Lung (tissue), 12 donors: ENCODE data around the gene RASA2. TPM values are rescaled to one million over a fixed set of nuclear protein-coding genes. Genes with fewer than 3 reads are reported as not detected.
"Not testable (repeated sequence)": the region's sequence is repeated elsewhere in the genome, so short reads cannot be mapped to it uniquely, and the experiment has no call there.

ENCODE experiments used
- ATAC-seq: fragments of 200-7000 bp; cut with Tn5 transposase; one replicate; pipeline ENCODE4 v1.9.1; 2020; ENCODE audit warnings: moderate number of reproducible peaks; ENCODE audit not compliant: insufficient read depth, low FRiP score
- DNase-seq, 3 donors: peaks; one replicate each; pipeline ENCODE4 v3.0.0-alpha.2; 2013 to 2017
- H3K27ac ChIP-seq, 2 donors: one replicate each; pipeline ENCODE4 v1.5.1; 2013; ENCODE audit warnings: mild to moderate bottlenecking in 2 of 2, moderate library complexity in 2 of 2, control low read depth in 1 of 2, inconsistent platforms in 1 of 2, low read depth in 1 of 2, low read length in 1 of 2
- H3K27me3 ChIP-seq, 3 donors: one replicate each; pipeline ENCODE4 v1.5.1; 2013; ENCODE audit warnings: low read length in 2 of 3; ENCODE audit not compliant: control insufficient read depth in 3 of 3, insufficient read depth in 3 of 3
- H3K36me3 ChIP-seq, 4 donors: one replicate each; pipeline ENCODE4 v1.5.1; 2013; ENCODE audit warnings: low read length in 4 of 4, mild to moderate bottlenecking in 1 of 4, moderate library complexity in 1 of 4; ENCODE audit not compliant: control insufficient read depth in 4 of 4, insufficient read depth in 4 of 4
- H3K4me1 ChIP-seq, 5 donors: one replicate each; pipeline ENCODE4 v1.5.1; 2013; ENCODE audit warnings: low read length in 5 of 5, mild to moderate bottlenecking in 2 of 5, moderate library complexity in 1 of 5; ENCODE audit not compliant: control insufficient read depth in 5 of 5, insufficient read depth in 5 of 5
- H3K4me3 ChIP-seq: one replicate; pipeline ENCODE4 v1.5.1; 2013; ENCODE audit warnings: mild to moderate bottlenecking, control low read depth, moderate library complexity
- H3K9ac ChIP-seq, 2 donors: one replicate each; pipeline ENCODE4 v1.5.1; 2013; ENCODE audit warnings: low read length in 2 of 2, control low read depth in 1 of 2; ENCODE audit not compliant: insufficient read depth in 1 of 2
- H3K9me3 ChIP-seq, 4 donors: one replicate each; pipeline ENCODE4 v1.5.1; 2013; ENCODE audit warnings: low read length in 3 of 4, mild to moderate bottlenecking in 1 of 4, moderate library complexity in 1 of 4; ENCODE audit not compliant: control insufficient read depth in 4 of 4, insufficient read depth in 3 of 4
- WGBS, 2 donors: extraction: QIAGEN DNeasy Blood & Tissue Kit; methylation state at CpG; one replicate each; pipeline ENCODE4 v1.1.7; 2013; 5-methylcytosine and 5-hydroxymethylcytosine counted together
- polyA plus RNA-seq, 2 donors: library from polyadenylated mRNA; stranded (reverse); fragments of 200-250 nt; gene quantifications; one replicate each; pipeline ENCODE4 v1.2.1, GENCODE V29; 2013
- total RNA-seq, 2 donors: library from RNA; depleted of rRNA in 1 of 2; stranded (reverse); fragments of >200 nt in 1 of 2; gene quantifications; one replicate each; pipeline ENCODE4 v1.2.1, GENCODE V29; 2014 to 2021
- TF ChIP-seq, protein P1 (sequence below): IDR thresholded peaks from 2 replicates; pipeline ENCODE4 v1.5.1; 2012; ENCODE audit warnings: mild to moderate bottlenecking; ENCODE audit errors: control extremely low read depth, extremely low read depth
- donor health status: control.
- donor health status: control.
- donor health status: Bipolar disorder and iron deficiency.
- donor health status: healthy.
- donor health status: DM: yes; HTN: yes; CAD: no.

The RASA2 gene
- total and polyA plus RNA-seq, 4 donors: 6.8 to 27.4 (median 12.9) TPM

- Histone ChIP-seq H3K27me3 (no peaks in the 10 kb centered on the region), H3K27ac (no peak overlapping the region), H3K4me1 (no peaks in the 10 kb centered on the region), H3K9me3 (peaks cover 0 to 3% (median 0%) of the 10 kb centered on the region in 4 donors), H3K4me3 (no peak overlapping the region), H3K9ac (no peak overlapping the region), H3K36me3 (no peaks in the 10 kb centered on the region)
- TF ChIP-seq, protein P1, sequence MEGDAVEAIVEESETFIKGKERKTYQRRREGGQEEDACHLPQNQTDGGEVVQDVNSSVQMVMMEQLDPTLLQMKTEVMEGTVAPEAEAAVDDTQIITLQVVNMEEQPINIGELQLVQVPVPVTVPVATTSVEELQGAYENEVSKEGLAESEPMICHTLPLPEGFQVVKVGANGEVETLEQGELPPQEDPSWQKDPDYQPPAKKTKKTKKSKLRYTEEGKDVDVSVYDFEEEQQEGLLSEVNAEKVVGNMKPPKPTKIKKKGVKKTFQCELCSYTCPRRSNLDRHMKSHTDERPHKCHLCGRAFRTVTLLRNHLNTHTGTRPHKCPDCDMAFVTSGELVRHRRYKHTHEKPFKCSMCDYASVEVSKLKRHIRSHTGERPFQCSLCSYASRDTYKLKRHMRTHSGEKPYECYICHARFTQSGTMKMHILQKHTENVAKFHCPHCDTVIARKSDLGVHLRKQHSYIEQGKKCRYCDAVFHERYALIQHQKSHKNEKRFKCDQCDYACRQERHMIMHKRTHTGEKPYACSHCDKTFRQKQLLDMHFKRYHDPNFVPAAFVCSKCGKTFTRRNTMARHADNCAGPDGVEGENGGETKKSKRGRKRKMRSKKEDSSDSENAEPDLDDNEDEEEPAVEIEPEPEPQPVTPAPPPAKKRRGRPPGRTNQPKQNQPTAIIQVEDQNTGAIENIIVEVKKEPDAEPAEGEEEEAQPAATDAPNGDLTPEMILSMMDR: no peak
- ATAC-seq (no peak), DNase-seq (no peak)
- 86 to 88% methylated on average over 5 of the region's 5 CpGs for WGBS, 2 donors
Measured at GRCh38 chr3:141471160-141471559, 15.7 kb upstream of the RASA2 start.

- no peak overlapping the region for H3K27ac ChIP-seq
- H3K4me3 ChIP-seq: no peak overlapping the region
- DNase-seq: no peak
- no peaks in the 10 kb centered on the region for H3K36me3 ChIP-seq
- TF ChIP-seq, protein P1: no peak
- H3K27me3 ChIP-seq: no peaks in the 10 kb centered on the region
- WGBS, 2 donors: 77 to 85% methylated on average over 2 of the region's 2 CpGs
- peaks cover 0 to 3% (median 0%) of the 10 kb centered on the region in 4 donors for H3K9me3 ChIP-seq
- no peaks in the 10 kb centered on the region for H3K4me1 ChIP-seq
- ATAC-seq: no peak
- no peak overlapping the region for H3K9ac ChIP-seq
Measured at GRCh38 chr3:141476033-141476432, 10.8 kb upstream of the RASA2 start.

- no peaks in the 10 kb centered on the region for H3K4me1 ChIP-seq
- H3K4me3 ChIP-seq: no peak overlapping the region
- H3K9ac ChIP-seq: no peak overlapping the region
- no peaks in the 10 kb centered on the region for H3K9me3 ChIP-seq
- H3K36me3 ChIP-seq: no peaks in the 10 kb centered on the region
- WGBS, 2 donors: 83 to 85% methylated on average over 4 of the region's 4 CpGs
- H3K27me3 ChIP-seq: no peaks in the 10 kb centered on the region
- no peak overlapping the region for H3K27ac ChIP-seq
- DNase-seq: no peak
- peak; percentile 69 for ATAC-seq
- TF ChIP-seq, protein P1: no peak
Measured at GRCh38 chr3:141477224-141477623, 9.6 kb upstream of the RASA2 start.

DNA sequence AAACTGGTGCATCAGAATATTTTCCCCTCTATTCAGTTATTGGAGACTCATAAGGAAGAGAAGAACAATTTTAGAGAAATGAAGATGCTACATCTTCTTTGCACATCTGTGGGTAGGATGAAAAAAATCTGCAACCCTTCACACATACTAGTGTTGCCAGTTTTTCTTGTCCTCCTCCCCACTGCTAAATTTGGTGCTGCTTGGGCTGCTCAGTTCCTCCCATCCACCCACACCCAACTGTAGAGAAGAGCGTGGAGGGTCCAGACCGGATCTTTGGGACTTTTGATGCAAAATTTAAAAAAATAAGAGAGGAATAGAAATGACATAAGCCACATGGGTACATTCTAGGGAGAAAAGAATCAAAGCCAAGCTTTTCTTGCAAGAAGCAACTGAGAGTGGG lies 8.7 kb upstream of the RASA2 start:
- no peaks in the 10 kb centered on the region for H3K9me3 ChIP-seq
- H3K27ac ChIP-seq: no peak overlapping the region
- H3K27me3 ChIP-seq: no peaks in the 10 kb centered on the region
- 84 to 98% methylated on average over 2 of the region's 2 CpGs for WGBS, 2 donors
- H3K4me3 ChIP-seq: no peak overlapping the region
- TF ChIP-seq, protein P1: no peak
- H3K9ac ChIP-seq: no peak overlapping the region
- ATAC-seq (no peak), DNase-seq (no peak)
- H3K4me1 ChIP-seq: no peaks in the 10 kb centered on the region
- H3K36me3 ChIP-seq: no peaks in the 10 kb centered on the region

DNA sequence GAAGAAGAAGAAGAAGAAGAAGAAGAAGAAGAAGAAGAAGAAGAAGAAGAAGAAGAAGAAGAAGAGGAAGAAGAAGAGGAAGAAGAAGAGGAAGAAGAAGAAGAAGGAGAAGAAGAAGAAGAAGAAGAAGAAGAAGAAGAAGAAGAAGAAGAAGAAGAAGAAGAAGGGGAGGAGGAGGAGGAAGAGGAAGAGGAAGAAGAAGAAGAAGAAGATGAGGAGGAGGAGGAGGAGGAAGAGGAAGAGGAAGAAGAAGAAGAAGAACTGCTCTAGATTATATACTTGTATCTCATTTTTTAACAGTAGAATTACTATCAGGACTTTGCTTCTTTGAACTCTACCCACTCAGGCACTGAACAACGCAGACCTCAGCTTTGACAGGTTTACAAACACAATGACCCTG lies 8.0 kb upstream of the RASA2 start:
- H3K9ac ChIP-seq, H3K27me3 ChIP-seq, ATAC-seq, DNase-seq, H3K4me1 ChIP-seq, H3K27ac ChIP-seq, H3K4me3 ChIP-seq, H3K9me3 ChIP-seq, H3K36me3 ChIP-seq: not testable (repeated sequence)
- WGBS, 2 donors: 86 to 87% methylated on average over 1 of the region's 1 CpG
